ENCODE measurements around the gene AATK. TPM values are rescaled to one million over a fixed set of nuclear protein-coding genes. Genes with fewer than 3 reads are reported as not detected.

AATK gene
- total and polyA plus RNA-seq, 2 donors (not counting 3 experiments of a cell fraction or from before 2014, with no cell fraction given): 0.69 to 1.00 TPM

DNA sequence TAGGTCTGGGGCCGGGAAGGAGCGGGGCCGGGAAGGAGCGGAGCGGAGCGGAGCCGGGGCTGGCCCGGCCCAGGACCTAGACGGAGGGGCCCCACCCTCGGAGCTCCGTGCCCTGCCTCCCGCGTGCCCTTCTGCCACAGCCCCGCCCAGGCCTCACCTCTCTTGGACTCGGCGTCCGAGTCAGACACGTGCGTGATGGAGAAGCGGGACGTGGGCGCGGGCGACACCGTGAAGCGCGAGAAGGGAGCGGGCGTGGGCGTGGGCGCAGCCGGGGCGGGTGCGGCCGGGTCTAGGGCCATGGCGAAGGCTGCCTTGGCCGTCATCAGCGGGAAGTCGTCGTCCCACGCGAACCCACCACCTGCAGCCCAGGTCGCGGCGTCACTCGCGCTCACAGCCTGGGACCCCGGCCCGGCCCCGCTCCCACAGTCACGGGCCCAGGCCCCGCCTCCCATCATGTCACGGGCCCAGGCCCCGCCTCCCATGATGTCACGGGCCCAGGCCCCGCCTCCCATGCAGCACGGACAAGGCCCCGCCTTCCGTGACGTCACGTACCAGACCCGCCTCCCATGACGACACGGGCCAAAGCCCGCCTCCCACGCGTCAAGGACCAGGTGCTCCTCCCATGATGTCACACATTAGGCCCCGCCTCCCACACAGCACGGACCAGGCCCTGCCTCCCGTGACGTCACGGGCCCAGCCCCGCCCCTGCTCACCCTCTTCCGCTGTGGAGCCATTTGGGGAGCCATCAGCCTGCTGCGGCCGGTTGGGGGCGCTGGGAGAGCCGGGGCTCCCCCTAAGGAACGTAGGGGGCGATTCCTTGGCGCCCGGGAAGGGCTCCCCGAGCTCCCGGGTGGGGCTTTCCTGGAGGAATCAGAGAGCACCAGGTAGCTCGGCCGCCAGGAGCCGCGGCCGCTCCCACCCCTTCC, 46.5 kb downstream of the AATK start:
- dilution Hi-C loops (cut with MboI; ENCODE audit: extremely low pct_ligation_motif_present, low sequenced_read_pairs) (no loop called here), intact Hi-C loops (cut with micrococcal nuclease) (loop anchor here (1.0 kb wide), 1 partner anchor 104 kb away; no protein-coding TSS in a partner anchor)
- Histone ChIP-seq H3K9me3 (replicated peaks; ENCODE audit: control insufficient read depth, insufficient read depth, low read length) (no peaks in the 10 kb centered on the region), H3K4me2 (ENCODE audit: insufficient read depth, low read length) (peak overlapping the region; percentile 26), H3K9ac (replicated peaks; ENCODE audit: extremely low read depth, insufficient read depth, low read length) (no peak overlapping the region), H4K20me1 (replicated peaks; ENCODE audit: control insufficient read depth, extremely low read depth, insufficient read depth, low read length) (no peaks in the 10 kb centered on the region), H2AFZ (ENCODE audit: low read depth, low read length) (peak overlapping the region; percentile 25), H3K4me3 (replicated peaks in 1 of 3; ENCODE audit: insufficient read depth in 1 of 3, low read depth in 1 of 3, low read length in 3 of 3) (peak overlapping the region in 2 of 3 experiments; percentile 10 to 36), H3K79me2 (ENCODE audit: control insufficient read depth, insufficient read depth, low read length) (no peaks in the 10 kb centered on the region), H3K27ac (ENCODE audit: insufficient read depth, low read depth, low read length) (no peak overlapping the region), H3K9me1 (replicated peaks; ENCODE audit: control insufficient read depth, extremely low read depth, insufficient read depth, low read length) (no peaks in the 10 kb centered on the region), H3K27me3 (ENCODE audit: control insufficient read depth in 2 of 2, insufficient read depth in 2 of 2, low read length in 2 of 2) (peaks cover 9 to 15% of the 10 kb centered on the region in 2 experiments), H3K36me3 (ENCODE audit: control insufficient read depth in 2 of 2, extremely low read depth in 1 of 2, insufficient read depth in 2 of 2, low read length in 2 of 2) (no peaks in the 10 kb centered on the region), H3K4me1 (ENCODE audit: control insufficient read depth, extremely low read depth, insufficient read depth, low read length) (peaks cover 7% of the 10 kb centered on the region)
- TF ChIP-seq, protein P1, sequence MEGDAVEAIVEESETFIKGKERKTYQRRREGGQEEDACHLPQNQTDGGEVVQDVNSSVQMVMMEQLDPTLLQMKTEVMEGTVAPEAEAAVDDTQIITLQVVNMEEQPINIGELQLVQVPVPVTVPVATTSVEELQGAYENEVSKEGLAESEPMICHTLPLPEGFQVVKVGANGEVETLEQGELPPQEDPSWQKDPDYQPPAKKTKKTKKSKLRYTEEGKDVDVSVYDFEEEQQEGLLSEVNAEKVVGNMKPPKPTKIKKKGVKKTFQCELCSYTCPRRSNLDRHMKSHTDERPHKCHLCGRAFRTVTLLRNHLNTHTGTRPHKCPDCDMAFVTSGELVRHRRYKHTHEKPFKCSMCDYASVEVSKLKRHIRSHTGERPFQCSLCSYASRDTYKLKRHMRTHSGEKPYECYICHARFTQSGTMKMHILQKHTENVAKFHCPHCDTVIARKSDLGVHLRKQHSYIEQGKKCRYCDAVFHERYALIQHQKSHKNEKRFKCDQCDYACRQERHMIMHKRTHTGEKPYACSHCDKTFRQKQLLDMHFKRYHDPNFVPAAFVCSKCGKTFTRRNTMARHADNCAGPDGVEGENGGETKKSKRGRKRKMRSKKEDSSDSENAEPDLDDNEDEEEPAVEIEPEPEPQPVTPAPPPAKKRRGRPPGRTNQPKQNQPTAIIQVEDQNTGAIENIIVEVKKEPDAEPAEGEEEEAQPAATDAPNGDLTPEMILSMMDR (IDR thresholded peaks at IDR 0.05; ENCODE audit: extremely low read depth in 1 of 2, insufficient read depth in 1 of 2, low read depth in 1 of 2, low read length in 2 of 2): peak in 1 of 2 donors; percentile 24
- TF ChIP-seq FOS (IDR thresholded peaks at IDR 0.05; ENCODE audit: borderline replicate concordance, insufficient read depth, low read length): no peak
- TF ChIP-seq POLR2A (IDR thresholded peaks at IDR 0.05; ENCODE audit: low read depth, low read length): no peak
- TF ChIP-seq MYC (IDR thresholded peaks at IDR 0.05; ENCODE audit: low read depth, low read length): no peak
- peak; percentile 44 for TF ChIP-seq JUN (IDR thresholded peaks at IDR 0.05; ENCODE audit: borderline replicate concordance, insufficient read depth, insufficient read length, low read depth)
- TF ChIP-seq EZH2 (IDR thresholded peaks at IDR 0.05; ENCODE audit: borderline replicate concordance, low read depth, low read length, severe bottlenecking): no peak
- TF ChIP-seq, protein P2, sequence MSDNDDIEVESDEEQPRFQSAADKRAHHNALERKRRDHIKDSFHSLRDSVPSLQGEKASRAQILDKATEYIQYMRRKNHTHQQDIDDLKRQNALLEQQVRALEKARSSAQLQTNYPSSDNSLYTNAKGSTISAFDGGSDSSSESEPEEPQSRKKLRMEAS (IDR thresholded peaks at IDR 0.05; ENCODE audit: insufficient read depth, insufficient read length): no peak
- TF ChIP-seq POLR2AphosphoS5 (IDR thresholded peaks at IDR 0.05; ENCODE audit: insufficient read depth, low read depth, low read length): peak; percentile 33
- TF ChIP-seq GATA2 (IDR thresholded peaks at IDR 0.05; ENCODE audit: insufficient read depth, insufficient read length, low read depth, low read length): no peak
- DNase-seq (ENCODE audit: low read depth, low spot score): peak; percentile 92
- ChIA-PET CTCF (no interaction called here), POLR2A (no interaction called here)
- BruUV-seq (replicated peaks): no TSS peak
- FAIRE-seq: peak; percentile 92

All from endothelial cell of umbilical vein (primary cell).